Ishikawa (cell line): ENCODE measurements around the gene SLIT3.

Experiments
- EP300 ChIP-seq: IDR thresholded peaks from 2 replicates; pipeline ENCODE4 v1.6.1; 2012; ENCODE audit warnings: borderline replicate concordance
- RAD21 ChIP-seq: IDR thresholded peaks from 2 replicates; pipeline ENCODE4 v1.6.1; 2012; ENCODE audit warnings: low read depth
- TAF1 ChIP-seq: IDR thresholded peaks from 2 replicates; pipeline ENCODE4 v1.6.1; 2012; ENCODE audit warnings: low read depth, mild to moderate bottlenecking
- YY1 ChIP-seq: IDR thresholded peaks from 2 replicates; pipeline ENCODE4 v1.6.1; 2012; ENCODE audit warnings: low read depth

- TF ChIP-seq YY1 = no peak
- no peak for TF ChIP-seq TAF1
- TF ChIP-seq EP300 = no peak
- TF ChIP-seq RAD21 = peak; percentile 72
Measured at GRCh38 chr5:168706655-168707069, 594.3 kb downstream of the SLIT3 start.
